Muscle of back (tissue), 11 donors: ENCODE data around the gene SNRPA1. TPM values are rescaled to one million over a fixed set of nuclear protein-coding genes. Genes with fewer than 3 reads are reported as not detected.
A peak's percentile ranks its signal among the peaks of the same experiment; 100 is the strongest.
"Not testable (repeated sequence)": the region's sequence is repeated elsewhere in the genome, so short reads cannot be mapped to it uniquely, and the experiment has no call there.

Source experiments
- DNase-seq, 3 donors: peaks; one replicate each; pipeline versions ENCODE4 v3.0.0 to v3.0.0-alpha.2; 2013
- polyA plus RNA-seq, 10 donors: library from polyadenylated mRNA; unstranded; fragments of 120-200 nt; gene quantifications; one replicate each; pipeline ENCODE4 v1.2.1, GENCODE V29; 2013; ENCODE audit not compliant: insufficient read length in 10 of 10

Gene SNRPA1
- polyA plus RNA-seq, 10 donors = 31.8 to 56.4 (median 36.4) TPM

GRCh38 chr15:101296418-101297405 lies 1.7 kb upstream of the SNRPA1 start:
- peak in 1 of 3 donors; percentile 3 for DNase-seq

- DNase-seq = peak in 2 of 3 donors; percentile 46 to 63
These were observed 636 bp upstream of the SNRPA1 start for GRCh38 chr15:101295607-101296161.

GRCh38 chr15:101293122-101293521 lies 1.9 kb downstream of the SNRPA1 start:
- no peak for DNase-seq

- no peak for DNase-seq
These were observed 6.0 kb downstream of the SNRPA1 start for GRCh38 chr15:101288905-101289513.

GRCh38 chr15:101287342-101287741 lies 7.7 kb downstream of the SNRPA1 start:
- DNase-seq = not testable (repeated sequence)

- no peak for DNase-seq
These were observed 8.5 kb downstream of the SNRPA1 start for GRCh38 chr15:101286471-101287114.

GRCh38 chr15:101283931-101284330 lies 11.1 kb downstream of the SNRPA1 start:
- no peak for DNase-seq

GRCh38 chr15:101280007-101280406 lies 15.0 kb downstream of the SNRPA1 start:
- no peak for DNase-seq

- peak in 1 of 3 donors; percentile 28 for DNase-seq
These were observed 17.0 kb downstream of the SNRPA1 start for GRCh38 chr15:101277943-101278564.

GRCh38 chr15:101277038-101277822 lies 17.8 kb downstream of the SNRPA1 start, which contains the start of gene SELENOS:
SELENOS (minus strand) TSS chr15:101277485; CDS start chr15:101277417, 68 bp downstream.
- peak; percentile 91 to 97 (median 95) for DNase-seq

- no peak for DNase-seq
These were observed 18.5 kb downstream of the SNRPA1 start for GRCh38 chr15:101276501-101277037.

GRCh38 chr15:101275018-101275417 lies 20.0 kb downstream of the SNRPA1 start:
- DNase-seq = no peak

GRCh38 chr15:101273534-101273933 lies 21.5 kb downstream of the SNRPA1 start:
- DNase-seq = no peak

GRCh38 chr15:101272584-101272983 lies 22.5 kb downstream of the SNRPA1 start:
- no peak for DNase-seq

- no peak for DNase-seq
These were observed 25.4 kb downstream of the SNRPA1 start for GRCh38 chr15:101269479-101270223.

GRCh38 chr15:101267320-101268104 lies 27.5 kb downstream of the SNRPA1 start:
- peak in 2 of 3 donors; percentile 36 to 51 for DNase-seq

GRCh38 chr15:101266787-101267186 lies 28.3 kb downstream of the SNRPA1 start:
- no peak for DNase-seq

GRCh38 chr15:101266034-101266433 lies 29.0 kb downstream of the SNRPA1 start:
- DNase-seq = peak in 1 of 3 donors; percentile 25
